Smooth muscle cell (in vitro differentiated cells): Measurements from ENCODE around the gene KRT40. TPM values are rescaled to one million over a fixed set of nuclear protein-coding genes. Genes with fewer than 3 reads are reported as not detected.

Experiments used
- DNase-seq: peaks from one replicate; lab custom pipeline; 2025; ENCODE audit not compliant: unreplicated experiment; lab: John Stamatoyannopoulos, UW
- H2AFZ ChIP-seq: fragments of 200-600 bp; sonication (generic); 2 replicates; pipeline ENCODE4 v1.6.0; 2016; ENCODE audit warnings: antibody characterized with exemption, low read depth, mild to moderate bottlenecking
- H3F3A ChIP-seq: fragments of 200-600 bp; sonication (generic); 2 replicates; pipeline ENCODE4 v1.6.0; 2017; ENCODE audit warnings: antibody characterized with exemption, low read depth
- H3K27ac ChIP-seq: fragments of 200-600 bp; sonication (generic); 2 replicates; pipeline ENCODE4 v1.5.1; 2016; ENCODE audit warnings: low read depth, mild to moderate bottlenecking
- H3K27me3 ChIP-seq: fragments of 200-600 bp; sonication (generic); 2 replicates; pipeline ENCODE4 v1.6.1; 2016; ENCODE audit warnings: low read depth, mild to moderate bottlenecking
- H3K36me3 ChIP-seq: fragments of 200-600 bp; sonication (generic); 2 replicates; pipeline ENCODE4 v1.5.1; 2016; ENCODE audit warnings: low read depth
- H3K4me1 ChIP-seq: fragments of 200-600 bp; sonication (generic); 2 replicates; pipeline ENCODE4 v1.5.1; 2016; ENCODE audit warnings: low read depth
- H3K4me2 ChIP-seq: fragments of 200-600 bp; sonication (generic); 2 replicates; pipeline ENCODE4 v1.6.0; 2016; ENCODE audit warnings: mild to moderate bottlenecking
- H3K4me3 ChIP-seq: fragments of 200-600 bp; sonication (generic); 2 replicates; pipeline ENCODE4 v1.5.1; 2016; ENCODE audit warnings: mild to moderate bottlenecking
- H3K79me2 ChIP-seq: fragments of 200-600 bp; sonication (generic); 2 replicates; pipeline ENCODE4 v1.6.0; 2016; ENCODE audit warnings: low read depth, mild to moderate bottlenecking
- H3K9ac ChIP-seq: fragments of 200-600 bp; sonication (generic); 2 replicates; pipeline ENCODE4 v1.6.0; 2016; ENCODE audit warnings: low read depth
- H3K9me3 ChIP-seq: fragments of 200-600 bp; sonication (generic); replicated peaks from 2 replicates; pipeline ENCODE4 v1.5.1; 2016; ENCODE audit warnings: low read depth
- H4K20me1 ChIP-seq: fragments of 200-600 bp; sonication (generic); 2 replicates; pipeline ENCODE4 v1.6.0; 2016; ENCODE audit warnings: low read depth
- CTCF ChIP-seq: fragments of 200-600 bp; sonication (generic); IDR thresholded peaks from 2 replicates; pipeline ENCODE4 v1.5.1; 2017; ENCODE audit warnings: borderline replicate concordance, mild to moderate bottlenecking, antibody characterized with exemption; ENCODE audit not compliant: insufficient read depth, poor library complexity, severe bottlenecking
- WGBS: methylation state at CpG from one replicate; pipeline ENCODE4 v1.1.7; 2016; ENCODE audit warnings: low lambda C conversion rate; 5-methylcytosine and 5-hydroxymethylcytosine counted together
- polyA plus RNA-seq: library from polyadenylated mRNA; unstranded; fragments of >200 nt; fragmentation: Nextera tagmentation; extraction: Ambion mirVana; gene quantifications from 2 replicates; pipeline ENCODE4 v1.2.1, GENCODE V29; 2016
- total RNA-seq: library from RNA; depleted of rRNA; stranded (reverse); fragments of >200 nt; gene quantifications from 2 replicates; pipeline ENCODE4 v1.2.3, GENCODE V29; 2014

Gene KRT40
- total and polyA plus RNA-seq, 2 experiments from 2014 or later = not detected

- no peaks in the 10 kb centered on the region for H3K36me3 ChIP-seq
Measured at GRCh38 chr17:41024697-41025096, 40.6 kb upstream of the KRT40 start.

GRCh38 chr17:41020336-41020735 is 36.2 kb upstream of the KRT40 start:
- no peaks in the 10 kb centered on the region for H3F3A ChIP-seq
- no peaks in the 10 kb centered on the region for H3K27me3 ChIP-seq
- no peak overlapping the region for H3K4me2 ChIP-seq
- DNase-seq = no peak
- TF ChIP-seq CTCF = no peak
- H4K20me1 ChIP-seq = no peaks in the 10 kb centered on the region
- H3K4me3 ChIP-seq = no peak overlapping the region
- H3K4me1 ChIP-seq = no peaks in the 10 kb centered on the region
- no peak overlapping the region for H3K27ac ChIP-seq
- H3K79me2 ChIP-seq = no peaks in the 10 kb centered on the region
- no peak overlapping the region for H2AFZ ChIP-seq
- no peaks in the 10 kb centered on the region for H3K36me3 ChIP-seq
- H3K9me3 ChIP-seq = no peaks in the 10 kb centered on the region
- H3K9ac ChIP-seq = no peak overlapping the region

More at GRCh38 chr17:41024697-41025096, 40.6 kb upstream of the KRT40 start:
- no peak overlapping the region for H3K4me3 ChIP-seq
- H3K79me2 ChIP-seq = no peaks in the 10 kb centered on the region
- H3K4me1 ChIP-seq = no peaks in the 10 kb centered on the region
- no peaks in the 10 kb centered on the region for H3K9me3 ChIP-seq
- DNase-seq = no peak
- no peak overlapping the region for H3K9ac ChIP-seq
- H2AFZ ChIP-seq = no peak overlapping the region
- no peaks in the 10 kb centered on the region for H3F3A ChIP-seq
- H3K4me2 ChIP-seq = no peak overlapping the region
- no peak overlapping the region for H3K27ac ChIP-seq
- no peaks in the 10 kb centered on the region for H4K20me1 ChIP-seq
- no peak for TF ChIP-seq CTCF
- WGBS = 72% methylated on average over 3 of the region's 3 CpGs
- no peaks in the 10 kb centered on the region for H3K27me3 ChIP-seq

GRCh38 chr17:41019415-41019814 is 35.3 kb upstream of the KRT40 start:
- H3K9me3 ChIP-seq = no peaks in the 10 kb centered on the region
- no peak overlapping the region for H3K4me2 ChIP-seq
- H3F3A ChIP-seq = no peaks in the 10 kb centered on the region
- no peak for DNase-seq
- H3K36me3 ChIP-seq = no peaks in the 10 kb centered on the region
- no peaks in the 10 kb centered on the region for H4K20me1 ChIP-seq
- H3K4me3 ChIP-seq = no peak overlapping the region
- H3K9ac ChIP-seq = no peak overlapping the region
- no peak overlapping the region for H3K27ac ChIP-seq
- 94% methylated on average over 3 of the region's 3 CpGs for WGBS
- no peaks in the 10 kb centered on the region for H3K79me2 ChIP-seq
- no peaks in the 10 kb centered on the region for H3K27me3 ChIP-seq
- no peak overlapping the region for H2AFZ ChIP-seq
- H3K4me1 ChIP-seq = no peaks in the 10 kb centered on the region
- TF ChIP-seq CTCF = no peak

- no peak for DNase-seq
- no peak overlapping the region for H3K4me3 ChIP-seq
- no peaks in the 10 kb centered on the region for H3F3A ChIP-seq
- no peaks in the 10 kb centered on the region for H3K27me3 ChIP-seq
- no peak overlapping the region for H3K9ac ChIP-seq
- no peak overlapping the region for H3K4me2 ChIP-seq
- no peaks in the 10 kb centered on the region for H3K9me3 ChIP-seq
- WGBS = 90% methylated on average over 3 of the region's 3 CpGs
- H2AFZ ChIP-seq = no peak overlapping the region
- no peak overlapping the region for H3K27ac ChIP-seq
- no peak for TF ChIP-seq CTCF
- H3K79me2 ChIP-seq = no peaks in the 10 kb centered on the region
- no peaks in the 10 kb centered on the region for H3K4me1 ChIP-seq
- no peaks in the 10 kb centered on the region for H4K20me1 ChIP-seq
- no peaks in the 10 kb centered on the region for H3K36me3 ChIP-seq
Measured at GRCh38 chr17:41018541-41018940, 34.4 kb upstream of the KRT40 start.
